ENCODE data around the gene GRIN1.

DNA sequence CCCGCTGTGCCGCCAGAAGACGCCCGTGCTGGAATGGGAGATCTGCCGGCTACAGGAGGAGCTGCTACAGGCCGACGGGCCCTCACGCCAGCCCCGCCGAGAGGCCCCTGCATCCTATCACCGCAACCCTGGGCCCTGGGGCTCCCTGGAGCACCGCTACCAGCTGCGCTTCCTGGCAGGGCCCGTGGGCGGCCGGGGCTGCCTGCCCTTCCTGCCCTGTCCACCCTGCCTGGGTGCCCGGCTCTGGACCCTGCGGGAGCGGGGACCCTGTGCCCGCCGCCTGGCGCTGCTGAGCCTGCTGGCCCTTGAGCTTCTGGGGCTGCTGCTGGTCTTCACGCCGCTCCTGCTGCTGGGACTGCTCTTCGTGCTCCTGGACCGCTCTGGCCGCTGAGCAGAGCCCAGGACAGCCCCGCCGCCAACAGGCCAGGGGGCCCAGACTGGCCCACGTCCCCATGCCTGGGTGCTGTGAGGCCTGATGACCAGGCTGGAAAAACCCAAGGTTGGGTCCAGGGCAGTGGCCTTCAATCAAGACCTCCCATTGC, 79.3 kb downstream of the GRIN1 start:
- TF ChIP-seq, protein P1, sequence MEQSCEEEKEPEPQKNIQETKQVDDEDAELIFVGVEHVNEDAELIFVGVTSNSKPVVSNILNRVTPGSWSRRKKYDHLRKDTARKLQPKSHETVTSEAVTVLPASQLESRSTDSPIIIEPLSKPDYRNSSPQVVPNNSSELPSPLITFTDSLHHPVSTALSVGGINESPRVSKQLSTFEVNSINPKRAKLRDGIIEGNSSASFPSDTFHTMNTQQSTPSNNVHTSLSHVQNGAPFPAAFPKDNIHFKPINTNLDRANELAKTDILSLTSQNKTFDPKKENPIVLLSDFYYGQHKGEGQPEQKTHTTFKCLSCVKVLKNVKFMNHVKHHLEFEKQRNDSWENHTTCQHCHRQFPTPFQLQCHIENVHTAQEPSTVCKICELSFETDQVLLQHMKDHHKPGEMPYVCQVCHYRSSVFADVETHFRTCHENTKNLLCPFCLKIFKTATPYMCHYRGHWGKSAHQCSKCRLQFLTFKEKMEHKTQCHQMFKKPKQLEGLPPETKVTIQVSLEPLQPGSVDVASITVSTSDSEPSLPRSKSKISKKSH (CRISPR knock-in tag; IDR thresholded peaks at IDR 0.05; ENCODE audit: borderline replicate concordance), result no peak
- no peak for TF ChIP-seq ZNF3 (CRISPR knock-in tag; IDR thresholded peaks at IDR 0.05)
- no peak for TF ChIP-seq DNMT3B (CRISPR knock-in tag; conservative IDR thresholded peaks at IDR 0.05)
- no peak for TF ChIP-seq NFE2 (CRISPR knock-in tag; IDR thresholded peaks at IDR 0.05)
- TF ChIP-seq GATAD2A (CRISPR knock-in tag; IDR thresholded peaks at IDR 0.05), result no peak
- peak; percentile 44 for TF ChIP-seq AGO1 (IDR thresholded peaks at IDR 0.05; ENCODE audit: low read depth, low read length, poor library complexity, severe bottlenecking)
- no peak for TF ChIP-seq FOXM1 (CRISPR knock-in tag; IDR thresholded peaks at IDR 0.05)
- TF ChIP-seq, protein P2, sequence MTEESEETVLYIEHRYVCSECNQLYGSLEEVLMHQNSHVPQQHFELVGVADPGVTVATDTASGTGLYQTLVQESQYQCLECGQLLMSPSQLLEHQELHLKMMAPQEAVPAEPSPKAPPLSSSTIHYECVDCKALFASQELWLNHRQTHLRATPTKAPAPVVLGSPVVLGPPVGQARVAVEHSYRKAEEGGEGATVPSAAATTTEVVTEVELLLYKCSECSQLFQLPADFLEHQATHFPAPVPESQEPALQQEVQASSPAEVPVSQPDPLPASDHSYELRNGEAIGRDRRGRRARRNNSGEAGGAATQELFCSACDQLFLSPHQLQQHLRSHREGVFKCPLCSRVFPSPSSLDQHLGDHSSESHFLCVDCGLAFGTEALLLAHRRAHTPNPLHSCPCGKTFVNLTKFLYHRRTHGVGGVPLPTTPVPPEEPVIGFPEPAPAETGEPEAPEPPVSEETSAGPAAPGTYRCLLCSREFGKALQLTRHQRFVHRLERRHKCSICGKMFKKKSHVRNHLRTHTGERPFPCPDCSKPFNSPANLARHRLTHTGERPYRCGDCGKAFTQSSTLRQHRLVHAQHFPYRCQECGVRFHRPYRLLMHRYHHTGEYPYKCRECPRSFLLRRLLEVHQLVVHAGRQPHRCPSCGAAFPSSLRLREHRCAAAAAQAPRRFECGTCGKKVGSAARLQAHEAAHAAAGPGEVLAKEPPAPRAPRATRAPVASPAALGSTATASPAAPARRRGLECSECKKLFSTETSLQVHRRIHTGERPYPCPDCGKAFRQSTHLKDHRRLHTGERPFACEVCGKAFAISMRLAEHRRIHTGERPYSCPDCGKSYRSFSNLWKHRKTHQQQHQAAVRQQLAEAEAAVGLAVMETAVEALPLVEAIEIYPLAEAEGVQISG (CRISPR knock-in tag; IDR thresholded peaks at IDR 0.05), result no peak
- no peak for TF ChIP-seq RARG (CRISPR knock-in tag; IDR thresholded peaks at IDR 0.05; ENCODE audit: low read depth)
- TF ChIP-seq POLR2A (IDR thresholded peaks at IDR 0.05; ENCODE audit: insufficient read depth in 1 of 2, low read depth in 2 of 2, low read length in 2 of 2), result no peak
- TF ChIP-seq, protein P3, sequence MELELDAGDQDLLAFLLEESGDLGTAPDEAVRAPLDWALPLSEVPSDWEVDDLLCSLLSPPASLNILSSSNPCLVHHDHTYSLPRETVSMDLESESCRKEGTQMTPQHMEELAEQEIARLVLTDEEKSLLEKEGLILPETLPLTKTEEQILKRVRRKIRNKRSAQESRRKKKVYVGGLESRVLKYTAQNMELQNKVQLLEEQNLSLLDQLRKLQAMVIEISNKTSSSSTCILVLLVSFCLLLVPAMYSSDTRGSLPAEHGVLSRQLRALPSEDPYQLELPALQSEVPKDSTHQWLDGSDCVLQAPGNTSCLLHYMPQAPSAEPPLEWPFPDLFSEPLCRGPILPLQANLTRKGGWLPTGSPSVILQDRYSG (CRISPR knock-in tag; IDR thresholded peaks at IDR 0.05), result no peak

All from HepG2 (cell line).